Stimulated activated CD8-positive, alpha-beta memory T cell treated with anti-CD3 and anti-CD28 coated beads, Interleukin-15, amount 100 ng/mL, for 4 hours (primary cell): ENCODE measurements around the gene RAB18.
"Not testable (repeated sequence)": the region's sequence is repeated elsewhere in the genome, so short reads cannot be mapped to it uniquely, and the experiment has no call there.

Source experiments
- DNase-seq, 2 donors: peaks; one replicate each; pipeline ENCODE4 v3.0.0-alpha.2; 2020; ENCODE audit warnings: low read depth in 2 of 2

RAB18 gene

GRCh38 chr10:27547047-27547446 is 42.9 kb downstream of the RAB18 start:
- DNase-seq, result no peak

GRCh38 chr10:27547482-27547881 is 43.4 kb downstream of the RAB18 start:
- DNase-seq, result no peak

- no peak for DNase-seq
These were observed 46.7 kb downstream of the RAB18 start for GRCh38 chr10:27550823-27551222.

GRCh38 chr10:27558612-27559020 is 54.5 kb downstream of the RAB18 start:
- DNase-seq, result no peak

- no peak for DNase-seq
These were observed 57.2 kb downstream of the RAB18 start for GRCh38 chr10:27561334-27561733.

- no peak for DNase-seq
These were observed 60.3 kb downstream of the RAB18 start for GRCh38 chr10:27564398-27564797.

GRCh38 chr10:27564880-27565279 is 60.8 kb downstream of the RAB18 start:
- no peak for DNase-seq

- no peak for DNase-seq
These were observed 64.4 kb downstream of the RAB18 start for GRCh38 chr10:27568196-27569175.

GRCh38 chr10:27569946-27570345 is 65.8 kb downstream of the RAB18 start:
- no peak for DNase-seq

GRCh38 chr10:27577038-27577437 is 72.9 kb downstream of the RAB18 start:
- not testable (repeated sequence) for DNase-seq

- DNase-seq, result no peak
These were observed 74.2 kb downstream of the RAB18 start for GRCh38 chr10:27578316-27578715.

- no peak for DNase-seq
These were observed 77.1 kb downstream of the RAB18 start for GRCh38 chr10:27581225-27581624.

GRCh38 chr10:27584302-27584701 is 80.2 kb downstream of the RAB18 start:
- no peak for DNase-seq
